NCI-H2171 (cell line): ENCODE data around the gene AFP.
A peak's percentile ranks its signal among the peaks of the same experiment; 100 is the strongest.

Experiments
- DNase-seq: peaks from one replicate; lab custom pipeline; 2025; lab: John Stamatoyannopoulos, UW

Gene AFP

DNA sequence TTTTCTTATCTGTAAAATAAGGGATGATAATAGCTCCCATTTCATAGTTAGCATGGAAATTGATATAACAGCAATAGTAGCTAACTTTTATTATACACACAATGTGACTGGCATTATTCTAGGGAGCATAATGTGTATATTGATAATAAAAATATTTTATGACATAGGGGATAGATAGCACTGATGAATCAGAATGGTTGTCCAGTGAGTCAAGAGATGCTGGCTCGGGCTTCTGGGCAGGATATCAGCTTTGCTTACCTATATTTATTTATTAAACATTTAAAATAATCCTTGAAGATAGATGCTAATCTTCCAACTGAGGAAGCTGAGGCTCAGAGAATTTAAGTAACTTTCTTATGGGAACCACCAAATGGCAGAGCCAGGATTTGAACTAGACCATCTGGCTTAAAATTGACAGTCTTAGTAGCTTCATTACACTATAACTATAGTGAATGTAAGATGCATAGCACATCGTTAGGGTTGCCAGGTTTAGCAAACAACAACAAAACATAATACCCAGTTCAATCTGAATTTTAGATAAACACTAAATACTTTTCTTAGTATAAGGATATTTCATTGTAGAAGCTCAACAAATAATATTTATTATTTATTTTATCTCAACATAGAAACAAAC, 2.7 kb downstream of the AFP start:
- no peak for DNase-seq

DNA sequence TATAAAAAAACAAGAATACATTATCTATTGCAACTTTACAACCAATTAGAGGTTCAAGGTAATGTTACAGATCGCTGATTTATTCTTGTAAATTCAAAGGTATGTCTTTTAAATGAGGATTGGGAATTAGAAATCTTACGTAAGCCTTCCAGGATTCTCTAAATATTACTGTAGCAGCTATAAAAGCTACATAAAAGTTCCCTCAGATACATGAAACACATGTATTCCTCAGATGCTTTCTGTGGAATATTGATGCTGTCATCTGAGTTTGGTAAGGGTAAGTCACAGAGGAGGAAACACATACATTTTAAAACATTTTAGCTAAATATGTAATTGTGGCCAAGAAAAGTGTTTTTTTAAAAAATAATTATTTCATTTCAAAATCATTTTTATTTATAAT, 3.4 kb downstream of the AFP start:
- no peak for DNase-seq

DNA sequence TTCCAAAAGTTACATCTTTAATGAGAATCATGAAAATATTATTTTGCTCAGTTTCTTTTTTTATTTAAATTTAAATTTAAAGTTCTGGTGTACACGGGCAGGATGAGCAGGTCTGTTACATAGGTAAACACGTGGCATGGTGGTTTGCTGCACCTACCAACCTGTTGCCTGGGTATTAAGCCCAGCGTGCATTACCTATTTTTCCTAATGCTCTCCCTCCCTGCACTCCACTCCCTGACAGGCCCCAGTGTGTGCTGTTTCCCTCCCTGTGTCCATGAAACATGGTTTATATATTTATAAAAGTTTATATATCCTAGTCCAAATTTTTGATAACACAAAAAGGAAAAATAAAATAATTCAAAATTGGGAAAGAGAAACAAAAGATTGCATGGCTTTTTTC, 4.0 kb downstream of the AFP start:
- no peak for DNase-seq

DNA sequence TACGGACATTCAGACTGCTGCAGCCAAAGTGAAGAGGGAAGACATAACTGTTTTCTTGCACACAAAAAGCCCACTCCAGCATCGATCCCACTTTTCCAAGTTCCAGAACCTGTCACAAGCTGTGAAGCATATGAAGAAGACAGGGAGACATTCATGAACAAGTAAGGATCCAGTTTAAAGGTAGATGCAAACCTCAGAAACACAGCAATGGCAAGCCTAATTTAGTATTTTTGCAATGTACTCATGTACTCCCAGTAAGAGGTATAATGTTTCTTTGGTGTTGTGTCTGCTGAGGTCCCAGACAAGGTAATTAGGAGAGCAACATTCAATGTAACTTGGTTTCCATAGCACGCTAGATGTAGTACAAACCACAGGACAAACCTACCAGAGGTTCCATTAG, 4.6 kb downstream of the AFP start:
- no peak for DNase-seq

DNA sequence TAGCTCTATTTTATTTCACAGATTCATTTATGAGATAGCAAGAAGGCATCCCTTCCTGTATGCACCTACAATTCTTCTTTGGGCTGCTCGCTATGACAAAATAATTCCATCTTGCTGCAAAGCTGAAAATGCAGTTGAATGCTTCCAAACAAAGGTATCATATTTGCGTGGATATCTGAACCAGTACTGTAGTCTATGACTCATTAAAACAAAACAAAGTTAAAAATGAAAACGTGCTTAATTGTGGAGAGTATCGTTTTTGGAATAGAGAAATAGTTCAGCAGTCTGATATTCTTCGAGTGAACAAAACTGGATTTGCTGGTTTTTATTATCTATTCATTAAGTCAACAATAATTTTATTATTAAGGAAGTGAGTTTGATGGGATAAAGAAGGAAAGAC, 6.3 kb downstream of the AFP start:
- no peak for DNase-seq

DNA sequence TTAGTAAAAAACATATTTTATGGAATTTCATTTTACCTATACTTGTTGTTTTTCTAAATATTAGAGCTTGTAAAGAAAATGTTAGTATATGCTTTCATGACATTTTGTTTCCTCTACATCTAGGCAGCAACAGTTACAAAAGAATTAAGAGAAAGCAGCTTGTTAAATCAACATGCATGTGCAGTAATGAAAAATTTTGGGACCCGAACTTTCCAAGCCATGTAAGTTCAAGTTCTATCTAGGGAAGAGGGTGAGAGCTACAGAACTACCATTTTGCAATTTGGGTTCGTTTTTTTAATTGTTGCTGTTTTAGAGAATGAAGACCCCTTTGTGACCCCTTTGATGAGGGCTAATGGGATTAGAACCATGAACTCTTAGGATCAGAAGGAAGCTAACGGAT, 7.2 kb downstream of the AFP start:
- no peak for DNase-seq

DNA sequence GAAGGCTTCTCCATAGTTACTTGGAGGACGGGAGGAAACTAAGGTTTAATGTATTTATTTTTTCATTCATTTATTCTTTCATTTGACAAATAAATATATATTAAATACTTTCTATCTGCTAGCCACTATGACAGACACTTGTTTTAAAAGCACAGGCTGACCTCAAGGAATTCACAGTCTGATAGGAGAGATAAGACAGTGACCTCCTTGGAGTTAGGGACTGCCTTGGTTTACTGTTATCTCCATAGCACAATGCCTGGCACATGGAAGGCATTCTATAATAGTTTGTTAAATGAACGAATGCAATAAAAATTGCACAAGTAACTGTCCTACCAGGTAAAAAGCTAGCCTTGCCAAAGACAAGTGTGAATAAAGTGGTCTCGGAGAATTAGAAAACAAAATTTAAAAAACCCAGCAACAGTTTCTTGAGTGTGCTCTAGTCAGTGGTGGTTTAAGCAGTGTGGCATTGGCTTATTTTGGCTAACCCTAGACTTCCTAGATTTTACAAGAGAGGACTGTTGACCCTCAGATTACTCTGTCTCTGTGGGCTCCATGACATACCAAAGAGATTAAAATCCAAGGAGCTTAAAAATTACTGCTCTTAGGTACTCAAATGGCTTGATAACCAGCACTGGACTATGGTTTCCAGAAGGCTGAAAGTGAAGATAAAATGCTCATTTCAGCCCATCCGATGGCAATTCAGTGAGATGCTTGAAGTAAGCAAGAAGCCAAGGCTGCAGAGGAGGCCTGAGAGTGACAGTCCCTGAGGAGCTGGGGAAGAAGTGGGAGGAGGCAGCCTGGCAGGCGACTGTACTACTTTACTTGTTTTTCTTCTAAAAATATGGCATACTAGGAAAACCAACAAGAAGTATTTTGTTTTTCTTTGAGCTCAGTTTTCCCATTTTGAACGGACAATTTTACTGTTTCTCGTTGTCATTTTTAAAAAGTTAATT, 9.6 kb downstream of the AFP start:
- DNase-seq, result no peak

DNA sequence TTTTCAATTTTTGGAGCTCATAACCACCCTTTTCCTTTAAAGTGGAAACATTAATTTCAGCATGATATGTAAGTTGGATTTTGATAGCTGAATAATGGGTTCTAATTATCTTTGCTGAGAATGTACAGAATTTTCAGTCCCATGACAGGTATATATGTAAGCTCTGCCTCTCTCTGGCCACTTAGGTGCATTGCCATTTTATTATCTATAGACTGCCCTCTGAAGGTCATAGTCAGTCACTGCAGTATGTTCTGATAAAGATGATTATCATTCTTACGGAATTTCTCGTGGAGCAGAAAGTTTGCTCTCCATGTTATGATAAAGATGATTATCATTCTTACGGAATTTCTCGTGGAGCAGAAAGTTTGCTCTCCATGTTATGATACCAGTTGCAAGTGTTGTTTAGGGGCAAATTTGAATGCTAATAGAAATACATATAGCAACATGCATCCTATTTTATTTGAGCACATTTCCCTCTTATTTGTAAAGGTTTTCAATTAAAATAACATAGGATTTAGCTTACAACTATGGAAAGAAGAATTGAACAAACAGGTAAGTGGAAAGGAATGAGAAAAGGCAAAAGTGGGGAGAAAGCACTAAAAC, 10.4 kb downstream of the AFP start:
- peak; percentile 20 for DNase-seq

DNA sequence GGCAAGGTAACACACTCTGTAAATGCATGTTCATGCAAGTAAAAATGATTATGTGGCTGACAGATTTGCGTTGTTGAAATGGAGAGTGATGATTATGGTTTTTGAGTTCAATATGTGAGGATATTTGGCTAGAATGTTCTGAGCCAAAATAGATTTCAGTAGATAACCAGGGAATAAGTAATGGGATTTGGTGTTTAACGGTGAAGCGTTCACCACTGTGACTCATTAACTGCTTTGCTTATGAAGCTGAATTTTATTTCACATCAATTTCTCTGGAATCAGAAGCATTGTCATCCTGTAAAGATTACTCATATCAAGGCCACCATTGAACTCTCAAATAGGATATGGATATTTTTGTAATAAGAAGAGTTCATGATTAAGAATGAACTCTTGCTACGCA, 11.7 kb downstream of the AFP start:
- DNase-seq, result no peak

DNA sequence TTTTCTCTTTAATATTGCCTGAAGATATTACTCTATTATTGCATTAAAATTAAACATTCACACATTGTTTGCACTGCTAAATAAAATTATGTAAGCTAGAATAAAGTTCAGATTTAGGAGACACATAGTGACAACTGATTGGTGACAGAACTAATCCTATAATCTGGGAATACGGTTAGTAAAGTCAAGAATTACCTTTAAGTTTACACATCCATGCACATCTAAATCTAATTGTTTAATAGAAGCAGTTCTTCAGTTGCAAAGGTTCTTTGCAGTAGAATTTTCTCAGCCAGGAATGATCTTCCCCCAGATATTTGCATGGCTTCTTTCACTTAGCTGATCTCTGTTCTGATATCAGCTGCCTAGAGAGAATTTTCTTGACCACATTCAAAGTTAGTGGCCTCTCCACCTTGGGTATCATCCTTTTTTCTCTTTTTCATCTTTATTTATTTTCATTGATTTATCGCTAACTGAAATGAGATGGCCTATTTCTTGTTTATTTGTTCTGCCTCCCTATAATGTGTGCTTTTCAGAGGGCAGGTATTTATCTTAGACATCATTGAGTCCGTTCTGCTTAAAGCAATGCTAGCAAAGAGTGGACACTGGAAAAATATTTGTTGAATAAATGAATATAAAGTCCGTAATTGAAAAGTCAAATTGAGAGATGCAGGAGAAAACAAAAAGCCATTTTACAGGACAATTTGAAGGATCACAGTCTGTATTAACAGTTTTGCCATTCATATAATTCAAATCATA, 12.6 kb downstream of the AFP start:
- DNase-seq, result no peak

DNA sequence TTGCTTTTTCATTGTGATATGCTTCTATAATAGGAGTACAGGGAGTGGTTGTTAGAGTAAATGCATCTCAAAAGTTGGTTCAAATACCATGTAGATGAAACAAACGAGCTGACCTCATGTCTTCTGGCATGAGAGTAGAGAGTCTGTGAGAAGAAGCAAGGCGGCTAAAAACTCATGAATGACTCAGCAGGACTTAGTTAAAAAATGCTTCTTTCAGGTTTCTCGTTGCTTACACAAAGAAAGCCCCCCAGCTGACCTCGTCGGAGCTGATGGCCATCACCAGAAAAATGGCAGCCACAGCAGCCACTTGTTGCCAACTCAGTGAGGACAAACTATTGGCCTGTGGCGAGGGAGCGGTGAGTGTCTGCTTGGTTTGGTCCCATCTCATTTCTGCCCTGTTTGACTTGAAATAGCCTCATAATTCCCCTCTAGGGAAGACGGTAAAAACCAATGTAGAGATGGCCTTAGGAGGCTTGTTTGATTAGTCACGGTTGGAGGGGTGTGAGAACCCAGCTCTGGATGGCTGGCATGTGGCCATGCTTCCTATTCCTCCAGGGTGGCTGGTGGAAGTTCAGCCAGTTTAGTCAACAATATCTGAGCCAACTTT, 14.5 kb downstream of the AFP start:
- DNase-seq, result no peak

DNA sequence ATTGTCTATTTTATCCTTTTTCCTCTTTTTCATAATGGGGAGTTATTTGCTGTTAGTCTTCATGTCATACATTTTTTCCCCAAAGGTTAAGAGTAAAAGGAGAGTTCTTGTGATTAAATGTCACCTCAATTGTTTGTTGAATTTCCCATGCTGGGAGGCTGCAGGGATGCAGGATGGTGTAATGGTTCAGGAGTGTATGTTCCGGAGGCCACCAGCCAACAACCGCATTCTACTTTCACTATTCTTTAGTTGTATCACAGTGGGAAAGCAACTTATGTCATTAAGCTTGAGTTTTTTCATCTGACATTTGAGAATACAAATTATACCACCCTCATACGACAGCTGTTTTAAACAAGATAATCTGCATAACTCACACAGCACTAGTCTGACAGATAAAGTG, 15.4 kb downstream of the AFP start:
- DNase-seq, result no peak

DNA sequence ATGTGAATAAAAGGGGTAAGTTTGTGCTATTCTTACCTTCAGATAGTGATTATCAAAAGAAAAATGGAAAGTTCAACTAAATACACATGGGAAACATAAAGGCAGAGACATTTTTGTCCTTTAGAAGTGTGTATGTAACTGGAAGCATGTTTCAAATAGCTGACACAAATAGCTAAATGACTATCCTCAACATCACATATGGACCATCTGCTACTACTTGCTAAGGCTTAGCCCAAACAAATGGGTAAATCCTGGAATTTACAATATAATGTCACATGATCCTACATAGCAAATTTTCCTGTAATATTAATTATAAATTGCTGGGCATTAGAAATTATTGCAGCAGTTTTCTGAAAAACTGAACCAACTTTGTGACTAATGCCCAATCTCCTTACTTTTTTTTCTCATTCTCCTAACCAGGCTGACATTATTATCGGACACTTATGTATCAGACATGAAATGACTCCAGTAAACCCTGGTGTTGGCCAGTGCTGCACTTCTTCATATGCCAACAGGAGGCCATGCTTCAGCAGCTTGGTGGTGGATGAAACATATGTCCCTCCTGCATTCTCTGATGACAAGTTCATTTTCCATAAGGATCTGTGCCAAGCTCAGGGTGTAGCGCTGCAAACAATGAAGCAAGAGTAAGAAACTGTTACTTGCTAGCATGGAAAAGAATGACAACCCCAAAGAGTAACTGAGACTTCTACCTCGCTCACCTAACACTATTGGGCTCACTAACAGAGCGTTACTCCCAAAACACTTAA, 16.1 kb downstream of the AFP start:
- DNase-seq, result no peak

DNA sequence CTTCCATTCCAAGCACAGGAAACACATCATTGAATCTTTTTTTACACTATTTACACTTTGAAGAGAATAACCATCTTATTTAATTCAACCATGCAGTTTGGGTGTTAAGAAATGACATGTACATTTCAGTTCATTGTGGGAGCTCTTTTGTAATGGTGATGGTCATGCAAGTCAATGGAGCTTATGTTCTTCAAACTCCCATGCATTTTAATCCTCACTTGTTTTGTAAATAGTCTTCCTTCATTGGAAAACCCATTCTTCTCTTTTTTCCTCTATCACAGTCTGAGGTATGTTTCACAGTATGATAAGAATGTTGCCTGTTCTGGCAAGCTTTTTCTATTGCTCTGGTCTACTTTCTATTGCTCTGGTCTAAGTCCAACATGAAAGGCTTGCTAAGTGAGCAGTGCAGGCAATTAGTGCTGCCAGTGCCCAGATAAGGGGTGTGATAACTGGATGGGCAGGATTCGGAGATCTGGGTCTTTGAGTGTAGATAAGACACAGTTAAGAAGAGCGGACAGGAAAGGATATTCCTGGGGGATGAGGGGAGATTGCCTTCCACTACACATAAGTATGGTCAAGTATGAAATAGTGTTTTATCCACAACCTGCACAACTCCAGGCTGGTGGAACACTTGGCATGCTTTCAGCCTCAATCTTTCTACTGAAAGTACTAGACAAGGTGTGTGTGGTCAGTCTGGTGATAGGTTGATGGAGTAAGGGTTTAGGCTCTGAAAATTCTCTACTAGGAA, 17.1 kb downstream of the AFP start:
- DNase-seq, result no peak

DNA sequence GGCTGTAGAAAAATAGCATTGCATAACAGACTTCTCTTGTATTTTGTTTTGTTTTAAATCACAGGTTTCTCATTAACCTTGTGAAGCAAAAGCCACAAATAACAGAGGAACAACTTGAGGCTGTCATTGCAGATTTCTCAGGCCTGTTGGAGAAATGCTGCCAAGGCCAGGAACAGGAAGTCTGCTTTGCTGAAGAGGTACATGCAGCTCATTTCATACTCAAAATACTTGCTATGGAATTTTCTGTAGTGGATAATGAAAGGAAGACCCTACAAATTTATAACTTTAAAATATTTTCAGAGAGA, 17.6 kb downstream of the AFP start:
- DNase-seq, result no peak

DNA sequence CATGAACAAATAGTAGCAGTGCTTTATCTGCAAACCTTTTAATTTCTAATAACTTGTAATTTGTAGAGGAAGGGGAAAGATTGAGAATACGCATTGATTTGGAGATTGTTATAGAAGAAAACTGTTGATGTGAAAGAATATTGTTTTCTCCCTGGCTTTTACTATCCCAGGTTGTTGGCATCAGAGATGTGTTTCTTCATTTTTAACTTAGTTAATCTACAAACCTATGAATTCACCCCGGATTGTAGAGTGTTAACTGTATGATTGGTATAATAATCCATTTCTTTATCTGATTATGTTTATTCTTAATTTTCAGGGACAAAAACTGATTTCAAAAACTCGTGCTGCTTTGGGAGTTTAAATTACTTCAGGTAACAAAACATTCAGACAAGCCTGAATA, 18.9 kb downstream of the AFP start:
- no peak for DNase-seq

DNA sequence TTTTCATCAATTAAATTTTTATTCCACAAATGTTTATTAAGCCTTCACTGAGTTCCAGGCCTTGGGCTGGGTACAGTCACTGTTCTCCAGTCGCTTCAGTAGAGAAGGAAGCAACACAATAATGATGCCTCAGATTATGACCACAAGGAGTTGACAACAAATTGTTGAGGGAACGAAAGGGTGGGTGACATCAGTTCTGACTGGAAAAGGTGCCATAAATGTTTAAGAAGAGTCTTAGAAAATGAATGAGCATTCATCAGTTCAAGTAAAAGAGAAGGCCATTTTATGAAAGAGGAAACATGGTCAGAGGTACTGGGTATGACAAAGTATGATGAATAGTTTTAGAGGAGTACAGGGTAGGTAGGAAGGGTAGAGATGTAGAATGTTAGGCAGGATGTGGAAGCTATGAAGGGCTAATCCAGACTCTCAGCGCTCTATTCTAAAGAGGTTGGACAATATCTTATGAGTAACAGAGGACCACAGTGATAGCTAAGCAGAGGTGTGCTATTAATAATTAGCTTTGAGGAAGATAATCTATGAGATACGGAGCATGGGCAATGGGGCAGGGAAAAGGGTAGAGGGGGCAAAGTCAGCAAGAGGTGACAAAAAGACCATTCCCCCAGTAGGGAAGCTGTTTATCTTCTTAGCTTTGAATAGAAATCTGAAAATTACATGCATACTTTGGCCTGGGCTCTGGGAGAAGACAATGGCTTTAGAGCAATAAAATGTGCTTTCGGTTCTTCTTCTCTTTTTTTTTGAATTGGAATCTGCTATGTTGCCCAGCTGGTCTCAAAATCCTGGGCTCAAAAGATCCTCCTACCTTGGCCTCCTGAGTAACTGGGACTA, 20.4 kb downstream of the AFP start:
- DNase-seq, result no peak

DNA sequence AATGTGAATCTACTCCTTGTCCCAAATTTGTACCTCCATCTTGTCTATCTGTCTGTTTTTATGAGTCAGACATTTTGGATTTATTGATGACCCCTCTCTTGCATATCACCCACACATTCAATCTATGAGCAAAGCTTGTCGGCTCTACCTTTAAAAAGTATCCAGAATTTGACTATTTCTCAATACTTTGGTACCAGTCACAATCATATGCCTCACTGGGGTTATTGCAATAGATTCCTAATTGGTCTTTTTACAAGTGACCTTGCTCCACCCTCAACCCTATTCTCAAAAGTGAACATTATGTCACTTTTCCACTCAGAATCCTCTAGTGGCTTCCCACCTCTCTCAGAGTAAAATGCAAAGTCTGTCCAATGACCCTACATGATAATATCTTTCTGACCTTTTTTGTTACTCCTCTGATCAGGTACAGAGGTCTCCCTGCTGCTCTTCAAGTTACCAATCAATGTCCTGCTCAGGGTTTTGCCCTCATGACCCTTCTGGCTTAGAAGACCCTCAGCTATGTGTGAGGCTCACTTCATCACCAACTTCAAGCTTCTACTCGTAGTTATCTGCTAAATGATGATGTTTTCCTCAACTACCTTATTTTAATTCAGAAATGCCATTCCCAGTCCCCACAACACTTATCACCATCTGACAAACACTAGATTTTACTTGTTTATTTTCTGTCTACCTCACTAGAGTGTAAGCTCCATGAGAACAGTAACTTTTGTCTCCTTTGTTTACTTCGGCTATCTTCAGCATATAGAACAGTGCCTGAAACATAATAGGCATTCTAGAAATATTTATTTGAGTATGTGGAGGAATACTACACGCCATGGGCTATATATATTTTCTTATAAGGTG, 22.4 kb downstream of the AFP start:
- no peak for DNase-seq

DNA sequence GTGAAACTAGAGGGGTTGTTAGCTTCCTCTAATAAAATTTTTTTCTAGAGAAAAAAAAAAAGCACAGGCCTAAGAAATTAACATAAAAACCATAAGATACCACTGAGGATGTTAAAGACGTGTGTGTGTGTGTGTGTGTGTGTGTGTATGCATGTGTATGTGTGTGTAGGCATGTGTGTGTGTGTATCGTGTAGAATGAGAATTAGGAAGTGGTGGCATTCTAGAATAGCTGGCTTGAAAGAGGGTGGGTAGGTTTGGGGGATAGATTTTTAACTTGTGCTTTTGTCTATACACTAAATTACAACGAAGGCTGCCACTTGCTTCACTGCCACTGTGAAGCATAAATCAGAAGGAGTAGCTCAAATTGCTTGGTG, 23.0 kb downstream of the AFP start:
- DNase-seq, result no peak
